ENCODE data around the gene CLRN3. TPM values are rescaled to one million over a fixed set of nuclear protein-coding genes. Genes with fewer than 3 reads are reported as not detected.

The CLRN3 gene, protein sequence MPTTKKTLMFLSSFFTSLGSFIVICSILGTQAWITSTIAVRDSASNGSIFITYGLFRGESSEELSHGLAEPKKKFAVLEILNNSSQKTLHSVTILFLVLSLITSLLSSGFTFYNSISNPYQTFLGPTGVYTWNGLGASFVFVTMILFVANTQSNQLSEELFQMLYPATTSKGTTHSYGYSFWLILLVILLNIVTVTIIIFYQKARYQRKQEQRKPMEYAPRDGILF
- not detected in 2 replicates for total RNA-seq (2014; rRNA removed; shearing (Covaris generic))
- not detected in 2 replicates for polyA plus RNA-seq (2014; cell fraction: nucleus; rRNA removed)

DNA sequence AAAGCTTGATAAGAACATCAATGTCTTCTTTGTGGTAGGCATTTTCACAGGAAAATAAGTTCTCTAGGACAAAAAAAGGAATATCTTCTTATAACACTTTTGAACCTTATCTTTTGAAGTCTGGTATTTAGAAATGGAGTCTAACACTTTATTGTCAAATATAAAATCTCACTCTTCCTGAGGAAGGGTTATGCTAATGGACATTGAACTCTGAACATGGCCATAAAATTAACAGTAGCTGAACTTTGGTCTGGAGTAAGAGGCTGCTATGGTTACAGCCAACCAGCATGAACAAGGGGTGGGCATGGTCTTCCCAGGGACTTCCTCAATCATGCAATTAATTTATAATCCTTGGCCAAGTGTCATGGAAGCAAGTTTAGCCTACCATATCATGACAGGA is at the start of gene CLRN3:
TSS of gene CLRN3 (minus strand) at position 199 of the 400 bp plus-strand sequence. CDS start at position 42, 157 bp downstream.
- DNase-seq (ENCODE audit: extremely low read depth, low read depth), result no peak

DNA sequence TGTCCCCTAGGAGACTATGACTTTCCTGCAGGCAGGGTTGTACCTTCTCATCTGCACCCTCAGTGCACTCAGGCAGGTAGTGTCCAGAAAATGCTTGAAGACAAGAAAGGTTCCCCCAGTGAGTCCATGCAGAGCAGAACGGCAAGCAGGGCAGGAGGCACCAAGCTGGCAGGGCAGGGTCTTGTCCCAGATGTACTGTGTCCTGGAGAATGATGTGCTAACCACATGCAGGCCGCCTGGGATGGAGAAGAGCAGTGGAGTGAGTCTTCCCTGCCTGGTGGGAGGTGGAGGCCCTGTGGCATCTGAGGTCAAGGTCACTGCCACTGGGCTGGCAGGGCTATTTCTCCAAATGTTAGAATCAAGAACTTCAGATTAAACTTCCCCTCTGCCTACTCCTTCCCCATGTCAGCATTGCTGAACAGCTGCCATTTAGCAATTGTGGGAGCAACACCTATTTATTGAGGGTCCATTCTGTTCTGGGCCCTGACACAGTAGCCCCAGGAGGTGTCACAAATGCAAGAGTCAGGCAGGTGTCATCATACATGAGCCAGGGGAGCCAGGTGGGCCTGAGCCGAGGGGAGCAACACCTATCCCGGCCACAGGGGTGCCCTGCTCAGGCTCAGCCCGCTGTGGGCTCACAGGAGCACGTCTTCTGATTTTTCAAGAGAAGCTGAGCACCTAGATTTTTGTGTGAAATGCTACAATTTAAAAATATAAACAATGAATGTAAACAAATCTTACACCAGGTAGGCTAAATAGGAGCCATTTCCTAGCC is 48.3 kb upstream of the CLRN3 start:
- DNase-seq (ENCODE audit: extremely low read depth, low read depth), result no peak

DNA sequence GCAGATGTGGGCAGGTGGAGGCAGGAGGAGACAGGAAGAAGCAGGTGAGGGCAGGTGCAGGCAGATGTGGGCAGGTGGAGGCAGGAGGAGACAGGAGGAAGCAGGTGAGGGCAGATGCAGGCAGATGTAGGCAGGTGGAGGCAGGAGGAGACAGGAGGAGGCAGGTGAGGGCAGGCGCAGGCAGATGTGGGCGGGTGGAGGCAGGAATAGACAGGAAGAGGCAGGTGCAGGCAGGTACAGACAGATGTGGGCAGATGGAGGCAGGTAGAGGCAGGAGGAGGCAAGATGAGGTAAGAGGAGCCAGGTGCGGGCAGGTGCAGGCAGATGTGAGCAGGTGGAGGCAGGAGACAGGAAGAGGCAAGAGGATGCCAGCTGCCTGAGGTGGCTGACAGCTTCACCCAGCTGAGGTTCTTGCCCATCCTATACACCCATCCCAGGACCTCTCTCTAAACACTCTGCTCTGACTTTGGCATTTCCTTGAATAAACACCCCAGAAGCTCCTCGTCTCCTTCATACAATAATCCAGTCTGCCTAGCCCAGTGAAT is 47.1 kb upstream of the CLRN3 start:
- DNase-seq (ENCODE audit: extremely low read depth, low read depth), result no peak

DNA sequence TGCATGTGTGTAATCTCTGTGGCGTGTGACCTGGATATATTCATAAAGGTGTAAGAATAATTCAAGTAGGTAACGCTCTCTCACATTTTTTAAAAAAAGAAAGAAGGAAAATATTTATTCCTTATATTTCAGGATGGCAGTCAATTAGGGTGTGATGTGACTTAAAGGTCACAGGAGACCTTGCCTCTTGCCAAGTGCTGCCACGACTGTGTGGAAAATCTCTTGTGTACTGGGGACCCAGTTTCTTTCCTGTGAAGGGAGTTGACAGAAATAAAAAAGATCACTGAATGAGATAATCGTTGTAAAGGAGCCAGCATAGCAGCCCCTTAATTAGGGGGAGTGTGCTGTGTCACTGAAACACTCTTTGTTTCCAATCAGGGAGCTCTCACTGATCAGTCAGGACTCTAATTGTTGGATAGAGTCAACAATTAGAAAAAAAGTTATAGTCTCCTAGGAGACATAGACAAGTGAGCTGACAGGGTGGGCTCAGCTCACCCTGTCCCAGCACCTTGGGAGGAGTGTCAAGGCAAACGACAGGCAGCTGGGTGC is 45.2 kb upstream of the CLRN3 start:
- DNase-seq (ENCODE audit: extremely low read depth, low read depth), result no peak

DNA sequence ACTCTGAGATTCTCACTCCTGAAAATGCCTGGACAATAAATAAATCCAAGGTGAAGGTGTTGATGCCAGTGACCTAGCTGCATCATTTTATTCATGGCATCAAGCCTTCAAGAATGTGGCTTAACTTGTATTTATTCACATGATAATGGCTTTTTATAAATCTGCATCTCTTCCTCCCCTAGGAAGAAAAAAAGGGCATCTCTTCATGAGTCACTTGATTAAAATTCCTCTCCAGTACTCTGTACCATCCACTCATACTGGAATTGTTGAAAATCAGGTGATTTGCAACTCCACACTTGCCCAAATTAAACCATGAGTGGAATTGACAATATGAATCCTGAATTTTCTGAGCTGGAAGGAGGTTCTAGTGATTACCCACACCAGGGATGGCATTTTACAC is 44.3 kb upstream of the CLRN3 start:
- no peak for DNase-seq (ENCODE audit: extremely low read depth, low read depth)

DNA sequence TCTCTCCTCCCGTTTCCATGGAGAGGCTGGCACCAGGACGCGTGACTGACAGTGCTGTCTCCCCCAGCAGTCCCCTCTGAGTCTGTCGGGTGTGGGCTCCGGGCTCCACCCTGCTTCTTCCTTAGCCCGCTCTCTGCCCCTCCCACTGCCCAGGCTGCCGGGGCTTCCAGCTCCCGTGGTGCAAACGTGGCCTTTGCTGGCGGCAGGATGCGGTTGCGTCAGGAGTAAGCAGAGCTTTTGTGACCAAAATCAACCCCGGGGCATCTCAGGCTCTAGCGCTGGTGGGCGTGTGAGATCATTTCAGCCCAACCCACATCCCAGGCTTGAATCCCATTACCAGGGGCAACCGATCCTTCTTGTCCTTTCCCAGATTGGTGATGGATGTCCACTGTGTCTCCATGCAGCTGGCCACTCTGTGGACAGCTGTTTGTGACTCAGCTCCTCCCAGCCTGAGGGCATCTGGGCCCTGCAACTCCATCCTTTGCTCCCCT is 42.4 kb upstream of the CLRN3 start:
- no peak for DNase-seq (ENCODE audit: extremely low read depth, low read depth)

DNA sequence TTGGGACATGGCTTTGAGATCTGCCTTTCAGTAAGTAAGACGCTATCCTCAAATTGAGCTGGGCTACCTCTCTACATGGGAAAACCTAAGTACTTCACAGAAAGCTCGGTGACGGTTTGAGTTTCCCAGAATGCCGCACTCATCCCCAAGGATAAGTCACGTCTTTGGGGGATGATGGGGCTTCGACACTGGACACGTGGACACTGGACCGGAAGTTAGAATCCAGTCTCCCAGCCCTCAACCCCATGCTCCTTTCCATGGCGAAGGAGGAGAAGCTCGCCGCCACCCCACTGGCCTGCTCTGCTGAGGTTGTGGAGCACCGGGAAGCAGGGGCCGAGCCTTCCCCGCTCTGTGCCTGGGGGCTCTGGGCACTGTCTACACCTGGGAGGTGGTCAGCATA is 41.6 kb upstream of the CLRN3 start:
- no peak for DNase-seq (ENCODE audit: extremely low read depth, low read depth)

DNA sequence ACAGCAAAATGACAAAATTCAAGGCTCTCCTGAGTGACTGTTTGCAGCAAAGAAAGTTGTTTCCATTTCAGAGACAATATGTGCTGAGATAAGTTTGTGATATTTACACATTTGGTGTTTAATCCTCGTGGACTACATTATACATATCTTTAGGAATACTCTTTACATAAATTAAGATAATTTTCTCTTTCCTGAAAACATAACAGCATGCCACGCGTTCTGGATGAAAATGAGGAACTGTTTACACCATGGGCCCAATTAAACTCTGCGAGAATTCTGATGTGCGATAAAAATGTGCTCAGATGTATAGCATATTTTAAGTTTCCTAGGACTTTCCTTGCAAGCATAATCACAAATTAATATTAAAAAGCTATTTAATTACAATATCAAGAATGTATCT is 40.5 kb upstream of the CLRN3 start:
- no peak for DNase-seq (ENCODE audit: extremely low read depth, low read depth)

DNA sequence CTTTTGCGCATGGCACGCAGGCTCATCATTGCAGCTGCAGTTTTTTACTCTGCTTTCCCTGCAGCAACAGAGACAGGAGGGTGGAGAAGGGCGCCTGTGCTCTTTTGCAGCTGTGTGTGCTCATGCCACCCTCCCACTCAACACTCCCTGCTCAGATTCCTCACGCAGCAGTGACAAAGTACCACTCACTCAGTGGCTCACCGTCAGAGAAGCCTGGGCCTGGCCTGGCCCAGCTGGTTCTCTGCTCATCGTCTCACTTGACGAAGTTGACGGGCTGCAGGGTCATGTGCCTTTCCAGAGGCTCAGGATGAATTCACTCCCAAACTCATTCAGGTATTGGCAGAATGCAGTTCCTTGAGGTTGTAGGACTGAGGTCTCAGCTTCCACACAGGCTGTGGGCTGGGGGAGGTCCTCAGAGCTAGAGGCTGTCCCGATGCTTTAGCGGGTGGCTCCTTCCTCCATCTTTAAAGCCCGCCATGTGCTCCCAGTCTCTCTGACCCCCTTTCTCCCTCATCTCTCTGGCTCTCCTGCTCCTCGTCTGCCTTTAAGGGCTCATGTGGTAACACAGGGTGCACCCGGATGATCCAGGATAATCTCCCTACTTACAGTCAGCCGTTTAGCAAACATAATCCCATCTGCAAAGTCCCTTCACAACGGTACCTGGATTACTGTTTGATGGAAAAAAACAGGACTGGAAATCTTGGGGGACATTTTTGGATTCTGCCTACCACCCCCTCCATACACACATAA is 40.0 kb upstream of the CLRN3 start:
- DNase-seq (ENCODE audit: extremely low read depth, low read depth), result no peak

DNA sequence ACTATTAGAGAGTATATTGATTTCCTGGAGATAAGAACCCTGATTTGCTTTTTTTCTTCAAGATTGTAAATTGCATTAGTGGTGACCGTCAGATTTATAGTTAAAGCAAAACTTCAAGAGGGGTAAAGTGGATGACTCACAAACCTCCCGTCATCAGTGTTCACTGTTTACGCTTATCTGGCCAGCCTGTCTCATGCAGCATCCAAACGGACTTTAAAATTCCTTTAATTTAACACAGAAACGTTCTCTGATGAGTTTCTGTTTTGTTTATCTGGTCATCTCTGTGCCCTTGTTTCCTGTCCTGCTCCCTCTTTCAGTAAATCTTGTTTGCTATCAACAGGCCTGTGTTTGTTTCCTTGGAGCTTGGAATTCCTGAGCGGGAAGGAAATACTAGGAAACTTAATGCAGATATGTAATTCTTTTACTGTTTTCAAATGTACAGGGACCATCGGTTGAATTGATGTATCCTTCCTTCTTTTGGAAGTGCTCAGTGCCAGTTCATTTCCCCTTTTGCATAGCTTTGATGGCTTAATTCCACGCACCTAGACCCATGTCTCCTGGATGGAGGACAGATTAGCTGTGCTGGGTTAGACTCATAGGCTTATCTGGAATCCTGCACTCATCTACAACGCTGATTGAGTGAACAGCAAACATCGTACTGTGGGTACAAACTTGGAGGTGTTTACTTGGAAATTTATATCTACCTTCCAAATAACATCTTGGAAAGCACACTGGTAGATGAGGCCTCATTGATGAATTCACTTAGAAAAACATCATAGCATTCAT is 35.5 kb upstream of the CLRN3 start:
- no peak for DNase-seq (ENCODE audit: extremely low read depth, low read depth)

DNA sequence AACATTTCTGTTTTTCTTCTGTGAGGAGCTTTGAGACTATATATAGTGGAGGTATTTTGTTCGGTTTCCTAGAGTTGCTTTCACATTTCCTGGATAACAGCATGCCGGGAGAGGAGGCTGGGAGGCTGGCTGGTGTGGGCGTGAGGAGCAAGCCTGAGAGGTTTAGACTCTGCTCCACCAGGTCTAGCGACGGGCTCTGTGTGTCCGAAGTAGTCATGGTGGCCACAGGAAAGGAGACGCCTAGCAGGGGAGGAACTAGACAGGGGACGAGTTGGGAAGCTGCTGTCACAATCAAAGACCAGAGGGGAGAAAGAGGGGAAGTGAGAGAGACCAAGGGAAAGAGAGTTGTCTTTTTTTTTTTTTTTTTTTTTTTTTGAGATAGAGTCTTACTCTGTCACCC is 33.7 kb upstream of the CLRN3 start:
- no peak for DNase-seq (ENCODE audit: extremely low read depth, low read depth)

DNA sequence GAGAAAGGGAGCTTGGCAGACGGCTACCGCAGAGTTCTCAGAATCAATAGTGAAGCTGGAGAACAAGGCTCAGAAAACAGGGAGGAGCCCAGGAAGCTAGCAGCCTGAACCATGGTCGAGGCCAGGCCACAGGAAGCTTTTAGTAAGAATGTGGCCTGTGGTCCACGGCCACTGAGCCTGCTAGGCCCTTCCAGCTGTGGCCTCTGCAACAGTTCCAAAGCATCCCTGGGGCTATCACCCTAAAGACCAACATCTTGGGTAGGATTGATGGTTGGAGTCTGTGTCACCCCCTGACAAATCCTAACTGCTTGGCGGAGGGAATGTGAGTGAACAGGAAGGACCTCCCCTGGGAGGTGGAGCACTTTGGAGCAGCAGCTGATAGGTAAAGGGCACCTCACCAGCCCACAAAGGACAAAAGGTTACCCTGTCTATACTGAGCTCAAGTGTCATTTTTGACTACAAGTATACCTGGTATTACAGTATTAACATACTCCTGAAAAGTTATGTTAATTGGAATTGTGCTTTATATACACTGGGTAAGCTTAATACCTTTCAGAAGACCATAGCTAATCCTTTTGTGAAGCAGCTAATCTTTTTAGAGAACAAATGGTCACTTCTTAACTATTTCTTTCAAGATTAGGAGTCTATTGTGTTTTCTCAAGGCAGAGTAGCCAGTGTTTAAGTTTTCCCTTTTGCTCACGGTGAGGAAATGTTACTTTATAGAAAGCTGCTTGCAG is 32.9 kb upstream of the CLRN3 start:
- no peak for DNase-seq (ENCODE audit: extremely low read depth, low read depth)

DNA sequence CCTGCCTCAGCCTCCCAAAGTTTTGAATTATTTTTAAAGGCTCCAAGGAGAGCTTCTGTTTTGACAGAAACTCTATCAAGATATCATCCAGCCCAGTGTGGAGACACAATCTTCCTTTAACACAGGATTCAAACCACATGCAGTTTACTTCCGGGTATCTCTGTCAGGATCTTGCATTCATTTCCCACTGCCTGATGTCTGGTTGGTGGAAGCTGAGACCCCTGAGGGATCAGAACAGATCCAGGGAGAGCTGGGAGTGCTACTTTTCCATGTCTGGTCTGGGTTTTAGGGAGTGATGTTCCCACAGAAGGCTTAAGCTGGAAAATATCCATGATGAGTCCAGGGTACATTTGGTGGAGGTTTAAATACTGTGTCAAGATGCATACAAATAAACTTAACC is 30.9 kb upstream of the CLRN3 start:
- no peak for DNase-seq (ENCODE audit: extremely low read depth, low read depth)

DNA sequence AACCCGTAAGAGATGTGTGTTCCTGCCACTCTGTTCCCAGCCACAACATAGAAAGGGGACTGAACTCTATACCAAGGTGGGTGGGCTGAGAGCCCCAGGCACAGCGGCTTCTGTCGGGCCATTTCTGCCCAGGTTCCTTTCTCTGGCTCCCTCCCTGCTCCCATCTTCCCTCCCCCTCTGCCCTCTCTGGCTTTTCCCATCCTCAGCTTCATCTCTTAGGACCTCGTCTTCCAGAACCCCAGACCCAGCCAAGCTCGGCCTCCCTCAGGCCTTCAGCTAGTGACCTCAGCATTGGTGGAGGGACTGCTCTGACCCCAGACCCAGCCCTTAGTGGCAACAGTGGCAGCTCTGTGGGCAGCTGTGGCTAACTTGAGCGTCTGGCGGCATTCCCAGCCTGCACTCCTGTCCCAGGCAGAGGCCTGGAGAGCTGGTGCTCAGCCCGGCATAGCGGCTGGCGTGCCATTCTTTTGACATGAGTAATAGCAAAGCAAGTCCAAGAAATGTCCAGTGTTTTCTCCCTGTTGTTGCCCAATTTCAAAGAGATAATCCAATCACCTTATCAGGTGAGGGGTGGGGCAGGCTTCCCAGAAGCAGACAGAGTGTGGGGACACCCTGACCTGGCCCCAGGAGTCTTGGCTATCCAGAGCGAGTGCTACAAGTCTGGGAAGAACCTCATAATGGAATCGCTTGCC is 30.1 kb upstream of the CLRN3 start:
- no peak for DNase-seq (ENCODE audit: extremely low read depth, low read depth)

DNA sequence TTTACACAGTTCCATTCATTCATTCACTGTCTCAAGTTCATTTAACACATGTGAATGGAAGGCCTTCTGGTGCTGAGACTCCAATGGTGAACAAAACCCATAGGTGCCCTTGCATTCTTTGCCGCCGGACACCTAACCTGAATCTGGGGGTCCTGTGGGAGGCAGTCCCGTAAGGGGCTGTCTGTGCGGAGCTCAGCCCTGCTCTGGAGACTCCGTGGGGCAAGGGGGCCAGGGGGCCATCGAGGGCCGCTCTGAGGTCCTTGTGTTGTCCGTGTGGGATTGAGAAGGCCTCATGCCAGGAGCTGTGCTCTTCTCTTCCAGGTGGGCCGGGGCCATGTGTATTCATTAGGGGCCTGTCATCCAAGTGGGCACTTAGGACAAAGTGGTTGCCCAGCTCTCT is 29.5 kb upstream of the CLRN3 start:
- no peak for DNase-seq (ENCODE audit: extremely low read depth, low read depth)

DNA sequence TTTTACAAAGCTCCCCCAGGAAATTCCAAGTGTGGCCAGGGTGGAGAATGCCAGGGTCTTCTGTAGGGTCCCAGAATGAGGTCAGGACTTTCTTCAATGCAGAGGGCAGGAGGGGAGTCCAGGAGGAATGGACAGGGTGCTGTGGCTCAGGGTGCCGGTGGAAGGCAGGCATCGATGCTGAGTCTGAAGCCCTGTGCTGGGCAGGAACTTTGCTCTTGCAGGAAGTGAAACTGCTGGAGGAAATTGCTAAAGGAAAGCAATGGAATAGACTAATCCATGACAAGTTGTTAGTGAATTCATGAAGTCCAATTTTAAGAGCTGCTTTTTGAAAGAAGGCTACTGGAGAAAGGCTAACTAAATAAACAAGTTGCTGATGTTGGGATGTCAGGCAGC is 29.0 kb upstream of the CLRN3 start:
- no peak for DNase-seq (ENCODE audit: extremely low read depth, low read depth)

DNA sequence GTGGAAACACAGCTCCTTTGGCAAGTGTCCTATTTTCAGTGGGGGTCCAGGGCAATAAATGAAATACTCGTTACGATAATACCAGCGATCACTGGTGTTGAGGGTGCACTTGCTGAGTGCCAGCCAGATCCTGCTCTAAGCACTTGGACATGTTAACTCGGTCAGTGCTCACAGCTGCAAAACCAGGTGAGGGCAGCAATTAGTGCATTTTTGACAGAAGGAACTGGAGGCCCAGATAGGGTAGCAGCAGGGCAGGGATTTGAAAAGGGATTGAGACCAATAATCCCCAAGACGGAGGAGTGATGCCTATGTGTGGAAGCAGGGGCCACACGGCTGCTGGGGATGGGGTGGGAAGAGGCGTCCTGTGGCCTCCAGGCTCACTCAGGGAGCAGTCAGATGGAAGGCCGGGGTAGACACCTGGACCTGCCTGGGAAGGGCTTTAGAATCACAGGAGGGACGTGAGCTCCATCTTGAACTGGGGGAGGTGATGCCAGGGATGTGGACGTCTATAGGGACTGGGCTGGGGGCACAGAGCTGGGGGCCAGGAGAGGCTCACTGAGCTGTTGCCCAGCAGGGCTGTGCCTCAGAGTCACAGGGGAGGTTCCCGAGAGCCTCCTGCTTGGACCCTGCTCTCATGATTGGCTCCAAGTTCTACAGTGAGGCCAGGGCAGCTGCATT is 28.5 kb upstream of the CLRN3 start:
- no peak for DNase-seq (ENCODE audit: extremely low read depth, low read depth)

All from NCI-H460 (cell line).